Panc1 (cell line): ENCODE data around the gene DNAJC30.
"Not testable (repeated sequence)": the region's sequence is repeated elsewhere in the genome, so short reads cannot be mapped to it uniquely, and the experiment has no call there.

Experiments used
- POLR2AphosphoS5 ChIP-seq: IDR thresholded peaks from 2 replicates; pipeline ENCODE4 v1.6.1; 2012; ENCODE audit warnings: mild to moderate bottlenecking, low read depth, low read length, moderate library complexity
- SIN3A ChIP-seq: IDR thresholded peaks from 2 replicates; pipeline ENCODE4 v1.6.1; 2012; ENCODE audit warnings: low read depth, mild to moderate bottlenecking, low read length, moderate library complexity, borderline replicate concordance; ENCODE audit not compliant: insufficient read depth
- TF ChIP-seq, protein P1 (sequence below): fragments of 450-650 bp; IDR thresholded peaks from 2 replicates; pipeline ENCODE4 v1.5.1; 2017; ENCODE audit warnings: mild to moderate bottlenecking
- TF ChIP-seq, protein P2 (sequence below), 2 experiments: IDR thresholded peaks; 2 replicates each; pipeline ENCODE4 v1.6.1; 2011 to 2012; ENCODE audit warnings: low read depth in 2 of 2, control low read depth in 1 of 2, low read length in 1 of 2, mild to moderate bottlenecking in 1 of 2, moderate library complexity in 1 of 2; ENCODE audit not compliant: insufficient read depth in 1 of 2

DNA sequence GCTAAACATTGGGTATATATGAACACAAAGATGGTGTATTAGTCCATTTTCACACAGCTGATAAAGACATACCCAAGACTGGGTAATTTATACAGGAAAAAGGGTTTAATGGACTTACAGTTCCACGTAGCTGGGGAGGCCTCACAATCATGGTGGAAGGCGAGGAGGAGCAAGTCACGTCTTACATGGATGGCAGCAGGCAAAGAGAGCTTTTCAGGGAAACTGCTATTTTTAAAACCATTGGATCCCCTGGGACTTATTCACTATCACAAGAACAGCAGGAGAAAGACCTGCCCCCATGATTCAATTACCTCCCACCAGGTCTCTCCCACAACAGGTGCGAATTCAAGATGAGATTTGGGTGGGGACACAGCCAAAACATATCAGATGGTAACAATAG is 27.9 kb downstream of the DNAJC30 start:
- TF ChIP-seq, protein P1, sequence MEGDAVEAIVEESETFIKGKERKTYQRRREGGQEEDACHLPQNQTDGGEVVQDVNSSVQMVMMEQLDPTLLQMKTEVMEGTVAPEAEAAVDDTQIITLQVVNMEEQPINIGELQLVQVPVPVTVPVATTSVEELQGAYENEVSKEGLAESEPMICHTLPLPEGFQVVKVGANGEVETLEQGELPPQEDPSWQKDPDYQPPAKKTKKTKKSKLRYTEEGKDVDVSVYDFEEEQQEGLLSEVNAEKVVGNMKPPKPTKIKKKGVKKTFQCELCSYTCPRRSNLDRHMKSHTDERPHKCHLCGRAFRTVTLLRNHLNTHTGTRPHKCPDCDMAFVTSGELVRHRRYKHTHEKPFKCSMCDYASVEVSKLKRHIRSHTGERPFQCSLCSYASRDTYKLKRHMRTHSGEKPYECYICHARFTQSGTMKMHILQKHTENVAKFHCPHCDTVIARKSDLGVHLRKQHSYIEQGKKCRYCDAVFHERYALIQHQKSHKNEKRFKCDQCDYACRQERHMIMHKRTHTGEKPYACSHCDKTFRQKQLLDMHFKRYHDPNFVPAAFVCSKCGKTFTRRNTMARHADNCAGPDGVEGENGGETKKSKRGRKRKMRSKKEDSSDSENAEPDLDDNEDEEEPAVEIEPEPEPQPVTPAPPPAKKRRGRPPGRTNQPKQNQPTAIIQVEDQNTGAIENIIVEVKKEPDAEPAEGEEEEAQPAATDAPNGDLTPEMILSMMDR: not testable (repeated sequence)
- not testable (repeated sequence) for TF ChIP-seq SIN3A, POLR2AphosphoS5
- TF ChIP-seq, protein P2, sequence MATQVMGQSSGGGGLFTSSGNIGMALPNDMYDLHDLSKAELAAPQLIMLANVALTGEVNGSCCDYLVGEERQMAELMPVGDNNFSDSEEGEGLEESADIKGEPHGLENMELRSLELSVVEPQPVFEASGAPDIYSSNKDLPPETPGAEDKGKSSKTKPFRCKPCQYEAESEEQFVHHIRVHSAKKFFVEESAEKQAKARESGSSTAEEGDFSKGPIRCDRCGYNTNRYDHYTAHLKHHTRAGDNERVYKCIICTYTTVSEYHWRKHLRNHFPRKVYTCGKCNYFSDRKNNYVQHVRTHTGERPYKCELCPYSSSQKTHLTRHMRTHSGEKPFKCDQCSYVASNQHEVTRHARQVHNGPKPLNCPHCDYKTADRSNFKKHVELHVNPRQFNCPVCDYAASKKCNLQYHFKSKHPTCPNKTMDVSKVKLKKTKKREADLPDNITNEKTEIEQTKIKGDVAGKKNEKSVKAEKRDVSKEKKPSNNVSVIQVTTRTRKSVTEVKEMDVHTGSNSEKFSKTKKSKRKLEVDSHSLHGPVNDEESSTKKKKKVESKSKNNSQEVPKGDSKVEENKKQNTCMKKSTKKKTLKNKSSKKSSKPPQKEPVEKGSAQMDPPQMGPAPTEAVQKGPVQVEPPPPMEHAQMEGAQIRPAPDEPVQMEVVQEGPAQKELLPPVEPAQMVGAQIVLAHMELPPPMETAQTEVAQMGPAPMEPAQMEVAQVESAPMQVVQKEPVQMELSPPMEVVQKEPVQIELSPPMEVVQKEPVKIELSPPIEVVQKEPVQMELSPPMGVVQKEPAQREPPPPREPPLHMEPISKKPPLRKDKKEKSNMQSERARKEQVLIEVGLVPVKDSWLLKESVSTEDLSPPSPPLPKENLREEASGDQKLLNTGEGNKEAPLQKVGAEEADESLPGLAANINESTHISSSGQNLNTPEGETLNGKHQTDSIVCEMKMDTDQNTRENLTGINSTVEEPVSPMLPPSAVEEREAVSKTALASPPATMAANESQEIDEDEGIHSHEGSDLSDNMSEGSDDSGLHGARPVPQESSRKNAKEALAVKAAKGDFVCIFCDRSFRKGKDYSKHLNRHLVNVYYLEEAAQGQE (IDR thresholded peaks at IDR 0.05; ENCODE audit: insufficient read depth in 1 of 2, low read depth in 2 of 2, low read length in 1 of 2): not testable (repeated sequence)
